Activated naive CD4-positive, alpha-beta T cell treated with anti-CD3 and anti-CD28 coated beads, Interleukin-2, amount 10 ng/mL, durations not matched to agents 7 days and 5 days (primary cell): ENCODE results near the gene TMOD4.

Source experiments
- CTCF ChIA-PET: fragments of 350-600 bp; sonication (Branson Sonifier 250); formaldehyde crosslinking; loops from one replicate; lab custom pipeline; 2021; ENCODE audit warnings: antibody characterized with exemption; lab: Charles Lee
- DNase-seq: peaks from one replicate; pipeline ENCODE4 v3.0.0-alpha.2; 2020
- H3K27ac Mint-ChIP-seq: one replicate; pipeline ENCODE4 v1.8.0; 2021; ENCODE audit warnings: mild to moderate bottlenecking, moderate library complexity, mixed read lengths
- H3K27me3 Mint-ChIP-seq: one replicate; pipeline ENCODE4 v1.8.0; 2021; ENCODE audit warnings: mild to moderate bottlenecking, mixed read lengths
- H3K36me3 Mint-ChIP-seq: one replicate; pipeline ENCODE4 v1.8.0; 2021; ENCODE audit warnings: mixed read lengths
- H3K4me1 Mint-ChIP-seq: one replicate; pipeline ENCODE4 v1.8.0; 2021; ENCODE audit warnings: mixed read lengths
- H3K4me3 Mint-ChIP-seq: one replicate; pipeline ENCODE4 v1.8.0; 2021; ENCODE audit warnings: mild to moderate bottlenecking, moderate library complexity, mixed read lengths
- H3K9me3 Mint-ChIP-seq: one replicate; pipeline ENCODE4 v1.8.0; 2021; ENCODE audit warnings: mixed read lengths

The TMOD4 gene

GRCh38 chr1:151165281-151165737 is 10.5 kb downstream of the TMOD4 start:
- Mint-ChIP-seq H3K4me1 (peaks cover 67% of the 10 kb centered on the region), H3K36me3 (peaks cover 59% of the 10 kb centered on the region), H3K27me3 (peaks cover 4% of the 10 kb centered on the region), H3K4me3 (peak overlapping the region; percentile 86), H3K9me3 (no peaks in the 10 kb centered on the region), H3K27ac (peak overlapping the region; percentile 93)
- CTCF ChIA-PET: interaction anchor here (0.9 to 1.0 kb wide), 2 partner anchors 66 to 141 kb away, joined by 3 read pairs; no protein-coding TSS in a partner anchor
- DNase-seq: no peak

DNA sequence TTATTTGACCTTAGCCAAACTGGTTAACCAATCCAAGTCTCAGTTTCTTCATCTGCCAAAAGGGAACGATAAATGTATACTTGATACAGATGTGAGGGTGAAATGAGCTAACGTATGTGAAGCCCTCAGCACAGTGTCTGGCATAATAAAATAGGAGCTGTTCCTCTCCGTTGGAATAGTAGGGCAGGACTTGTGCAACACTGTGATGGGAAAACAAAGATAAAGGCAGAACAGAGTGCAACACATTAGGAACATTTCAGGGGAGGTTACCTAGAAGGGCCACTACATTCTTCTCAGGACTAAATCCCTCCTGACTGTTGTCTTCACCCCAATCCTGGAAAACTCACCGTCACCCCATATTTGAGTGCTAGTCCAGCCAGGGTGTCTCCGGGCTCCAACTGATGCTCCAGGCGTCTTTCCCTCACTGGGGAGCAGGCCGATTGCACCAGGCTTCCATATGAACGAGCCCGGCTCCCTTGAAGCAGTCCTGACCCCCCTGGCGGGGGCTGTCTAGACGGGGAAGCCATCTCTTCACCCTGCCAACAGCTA is 11.0 kb downstream of the TMOD4 start:
- Mint-ChIP-seq H3K27ac (peak overlapping the region; percentile 93), H3K36me3 (peaks cover 63% of the 10 kb centered on the region)

GRCh38 chr1:151159373-151159772 is 16.4 kb downstream of the TMOD4 start:
- H3K36me3 Mint-ChIP-seq: peaks cover 58% of the 10 kb centered on the region
- no peaks in the 10 kb centered on the region for H3K27me3 Mint-ChIP-seq
- peak overlapping the region; percentile 94 for H3K27ac Mint-ChIP-seq
- H3K9me3 Mint-ChIP-seq: no peaks in the 10 kb centered on the region
- CTCF ChIA-PET: interaction anchor here (1.9 to 8.9 kb wide), 2 partner anchors 59 to 93 kb away, joined by 7 to 160 read pairs; no protein-coding TSS in a partner anchor
- DNase-seq: no peak
- H3K4me3 Mint-ChIP-seq: peak overlapping the region; percentile 41
- peaks cover 75% of the 10 kb centered on the region for H3K4me1 Mint-ChIP-seq

More for the DNA sequence above, 11.0 kb downstream of the TMOD4 start:
- DNase-seq: no peak
- CTCF ChIA-PET: interaction anchor here (0.9 to 1.0 kb wide), 2 partner anchors 65 to 140 kb away, joined by 3 read pairs; no protein-coding TSS in a partner anchor
- H3K27me3 Mint-ChIP-seq: peaks cover 4% of the 10 kb centered on the region
- H3K4me1 Mint-ChIP-seq: peaks cover 71% of the 10 kb centered on the region
- no peaks in the 10 kb centered on the region for H3K9me3 Mint-ChIP-seq
- H3K4me3 Mint-ChIP-seq: peak overlapping the region; percentile 86

- DNase-seq: no peak
- Mint-ChIP-seq H3K4me3 (peak overlapping the region; percentile 97), H3K27me3 (no peaks in the 10 kb centered on the region), H3K27ac (peak overlapping the region; percentile 94), H3K36me3 (peaks cover 53% of the 10 kb centered on the region), H3K9me3 (no peaks in the 10 kb centered on the region), H3K4me1 (peaks cover 71% of the 10 kb centered on the region)
- CTCF ChIA-PET: interaction anchor here (1.9 to 8.9 kb wide), 2 partner anchors 58 to 94 kb away, joined by 7 to 160 read pairs; no protein-coding TSS in a partner anchor
These were observed 17.0 kb downstream of the TMOD4 start for GRCh38 chr1:151158751-151159251.

DNA sequence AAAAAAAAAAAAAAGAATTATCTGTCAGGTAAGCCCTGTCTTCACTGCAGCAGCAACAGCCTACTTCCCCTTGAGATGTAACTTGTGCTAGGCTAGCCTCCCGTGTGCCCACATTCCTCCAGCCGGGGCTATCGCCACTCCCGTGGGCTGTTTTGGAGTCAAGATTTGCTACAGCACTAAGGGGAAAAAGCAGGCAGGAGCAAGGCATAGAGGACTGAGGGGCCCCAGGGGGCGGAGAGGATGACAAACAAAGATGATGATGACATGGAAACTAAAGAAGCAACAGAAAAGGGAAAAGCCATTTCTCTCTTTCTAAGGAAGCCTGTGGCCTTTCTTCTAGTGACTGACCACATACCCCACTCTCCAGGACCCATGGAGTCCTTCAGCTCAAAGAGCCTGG is 17.5 kb downstream of the TMOD4 start:
- Mint-ChIP-seq H3K4me1 (peaks cover 69% of the 10 kb centered on the region), H3K27me3 (no peaks in the 10 kb centered on the region), H3K4me3 (peak overlapping the region; percentile 97), H3K27ac (peak overlapping the region; percentile 94), H3K9me3 (no peaks in the 10 kb centered on the region), H3K36me3 (peaks cover 53% of the 10 kb centered on the region)
- DNase-seq: no peak
- CTCF ChIA-PET: interaction anchor here (1.9 to 8.9 kb wide), 2 partner anchors 58 to 94 kb away, joined by 7 to 160 read pairs; no protein-coding TSS in a partner anchor

- CTCF ChIA-PET: interaction anchor here (0.6 to 8.9 kb wide), 23 partner anchors 8 to 184 kb away, joined by 3 to 160 read pairs (median 4); partner anchors contain the start of genes MINDY1 and SCNM1
- Mint-ChIP-seq H3K4me3 (peak overlapping the region; percentile 97), H3K9me3 (no peaks in the 10 kb centered on the region), H3K27ac (peak overlapping the region; percentile 94), H3K36me3 (peaks cover 48% of the 10 kb centered on the region), H3K27me3 (no peaks in the 10 kb centered on the region), H3K4me1 (peaks cover 62% of the 10 kb centered on the region)
- DNase-seq: peak; percentile 84
These were observed 18.7 kb downstream of the TMOD4 start for GRCh38 chr1:151157067-151157531.

GRCh38 chr1:151156515-151156819 is 19.3 kb downstream of the TMOD4 start, which contains the start of gene TNFAIP8L2:
TSS of gene TNFAIP8L2 (plus strand) at chr1:151156649. CDS start at chr1:151158698, 2,049 bp downstream.
- Mint-ChIP-seq H3K27ac (peak within 1 kb of the TSS; percentile 94), H3K9me3 (no peaks in the 10 kb centered on the region), H3K36me3 (peaks cover 41% of the 10 kb centered on the region), H3K4me1 (peaks cover 56% of the 10 kb centered on the region), H3K27me3 (no peaks in the 10 kb centered on the region), H3K4me3 (peak within 1 kb of the TSS; percentile 97)
- peak; percentile 90 for DNase-seq
- CTCF ChIA-PET: interaction anchor here (0.6 to 8.9 kb wide), 22 partner anchors 8 to 183 kb away, joined by 3 to 160 read pairs (median 4); partner anchors contain the start of genes MINDY1 and SCNM1

GRCh38 chr1:151147665-151148064 is 28.1 kb downstream of the TMOD4 start:
- DNase-seq: no peak
- Mint-ChIP-seq H3K36me3 (no peaks in the 10 kb centered on the region), H3K9me3 (no peaks in the 10 kb centered on the region), H3K4me1 (peaks cover 22% of the 10 kb centered on the region), H3K4me3 (peak overlapping the region; percentile 90), H3K27me3 (peaks cover 68% of the 10 kb centered on the region), H3K27ac (no peak overlapping the region)
- CTCF ChIA-PET: interaction anchor here (1.0 kb wide), 1 partner anchor 48 kb away, joined by 3 read pairs; no protein-coding TSS in a partner anchor

- no peak for DNase-seq
- CTCF ChIA-PET: interaction anchor here (1.0 kb wide), 1 partner anchor 47 kb away, joined by 3 read pairs; no protein-coding TSS in a partner anchor
- Mint-ChIP-seq H3K27ac (peak overlapping the region; percentile 62), H3K36me3 (no peaks in the 10 kb centered on the region), H3K27me3 (peaks cover 74% of the 10 kb centered on the region), H3K4me3 (peak overlapping the region; percentile 90), H3K9me3 (no peaks in the 10 kb centered on the region), H3K4me1 (peaks cover 22% of the 10 kb centered on the region)
These were observed 28.7 kb downstream of the TMOD4 start for GRCh38 chr1:151147132-151147503.

- CTCF ChIA-PET: interaction anchor here (1.0 to 1.3 kb wide), 2 partner anchors 47 to 122 kb away, joined by 3 read pairs; no protein-coding TSS in a partner anchor
These were observed 29.2 kb downstream of the TMOD4 start, which contains the start of gene SEMA6C for GRCh38 chr1:151146412-151147131. TSS of gene SEMA6C (minus strand) at chr1:151146631. CDS start at chr1:151142621, 4,010 bp downstream.

GRCh38 chr1:151146072-151146411 is 29.7 kb downstream of the TMOD4 start:
- DNase-seq: no peak
- H3K9me3 Mint-ChIP-seq: no peaks in the 10 kb centered on the region
- CTCF ChIA-PET: interaction anchor here (1.0 to 1.3 kb wide), 2 partner anchors 46 to 121 kb away, joined by 3 read pairs; no protein-coding TSS in a partner anchor
- no peaks in the 10 kb centered on the region for H3K36me3 Mint-ChIP-seq
- H3K27me3 Mint-ChIP-seq: peaks cover 73% of the 10 kb centered on the region
- no peak overlapping the region for H3K27ac Mint-ChIP-seq
- peaks cover 22% of the 10 kb centered on the region for H3K4me1 Mint-ChIP-seq
- H3K4me3 Mint-ChIP-seq: peak overlapping the region; percentile 90

More at GRCh38 chr1:151146412-151147131, 29.2 kb downstream of the TMOD4 start, which contains the start of gene SEMA6C:
- peaks cover 22% of the 10 kb centered on the region for H3K4me1 Mint-ChIP-seq
- peak; percentile 93 for DNase-seq
- H3K36me3 Mint-ChIP-seq: no peaks in the 10 kb centered on the region
- peaks cover 75% of the 10 kb centered on the region for H3K27me3 Mint-ChIP-seq
- peak within 1 kb of the TSS; percentile 62 for H3K27ac Mint-ChIP-seq
- H3K4me3 Mint-ChIP-seq: peak within 1 kb of the TSS; percentile 90
- no peaks in the 10 kb centered on the region for H3K9me3 Mint-ChIP-seq

- peak overlapping the region; percentile 90 for H3K4me3 Mint-ChIP-seq
- H3K36me3 Mint-ChIP-seq: no peaks in the 10 kb centered on the region
- no peak overlapping the region for H3K27ac Mint-ChIP-seq
- peak; percentile 47 for DNase-seq
- H3K9me3 Mint-ChIP-seq: no peaks in the 10 kb centered on the region
- peaks cover 22% of the 10 kb centered on the region for H3K4me1 Mint-ChIP-seq
- CTCF ChIA-PET: interaction anchor here (1.0 to 1.3 kb wide), 3 partner anchors 10 to 120 kb away, joined by 3 to 4 read pairs (median 3); no protein-coding TSS in a partner anchor
- peaks cover 72% of the 10 kb centered on the region for H3K27me3 Mint-ChIP-seq
These were observed 30.3 kb downstream of the TMOD4 start for GRCh38 chr1:151145304-151146071.
